GM18507 (cell line): ENCODE data around the gene DNASE1L2.
"Not testable (repeated sequence)": the region's sequence is repeated elsewhere in the genome, so short reads cannot be mapped to it uniquely, and the experiment has no call there.

Experiments
- DNase-seq: peaks from one replicate; pipeline ENCODE4 v3.0.0; 2011; ENCODE audit warnings: low read depth; ENCODE audit not compliant: insufficient read length; ENCODE audit errors: extremely low spot score
- FAIRE-seq: peaks from 2 replicates; lab custom pipeline; 2011; peaks lifted over from hg19 to GRCh38; lab: Jason Lieb, UNC

DNASE1L2 gene

GRCh38 chr16:2200313-2200712, 35.9 kb upstream of the DNASE1L2 start:
- no peak for FAIRE-seq
- no peak for DNase-seq

- not testable (repeated sequence) for FAIRE-seq, DNase-seq
Measured at GRCh38 chr16:2203119-2203688, 33.0 kb upstream of the DNASE1L2 start.

- no peak for DNase-seq
- FAIRE-seq = no peak
Measured at GRCh38 chr16:2204416-2205103, 31.7 kb upstream of the DNASE1L2 start.

GRCh38 chr16:2205104-2205966, 30.9 kb upstream of the DNASE1L2 start, which contains the start of gene MLST8:
MLST8 (plus strand) TSS chr16:2205454; CDS start chr16:2206086, 632 bp downstream.
- DNase-seq (peak; percentile 93), FAIRE-seq (peak; percentile 82)

GRCh38 chr16:2205967-2206313, 30.3 kb upstream of the DNASE1L2 start:
- FAIRE-seq = no peak
- DNase-seq = no peak

- FAIRE-seq = no peak
- no peak for DNase-seq
Measured at GRCh38 chr16:2206420-2206779, 29.8 kb upstream of the DNASE1L2 start.

- DNase-seq (no peak), FAIRE-seq (no peak)
Measured at GRCh38 chr16:2206780-2207433, 29.3 kb upstream of the DNASE1L2 start.

- DNase-seq (no peak), FAIRE-seq (no peak)
Measured at GRCh38 chr16:2207872-2208271, 28.4 kb upstream of the DNASE1L2 start.

- FAIRE-seq (no peak), DNase-seq (no peak)
Measured at GRCh38 chr16:2208308-2208707, 27.9 kb upstream of the DNASE1L2 start.

GRCh38 chr16:2208772-2209171, 27.5 kb upstream of the DNASE1L2 start:
- FAIRE-seq (no peak), DNase-seq (no peak)

GRCh38 chr16:2209258-2210008, 26.8 kb upstream of the DNASE1L2 start:
- FAIRE-seq = no peak
- DNase-seq = no peak

- DNase-seq (no peak), FAIRE-seq (no peak)
Measured at GRCh38 chr16:2210009-2210332, 26.3 kb upstream of the DNASE1L2 start.

- no peak for FAIRE-seq
Measured at GRCh38 chr16:2210386-2211365, 25.6 kb upstream of the DNASE1L2 start, which contains the start of gene BRICD5. BRICD5 (minus strand) TSS chr16:2210863; CDS start chr16:2210833, 30 bp downstream.

GRCh38 chr16:2211923-2212347, 24.3 kb upstream of the DNASE1L2 start:
- FAIRE-seq (no peak), DNase-seq (no peak)

More at GRCh38 chr16:2210386-2211365, 25.6 kb upstream of the DNASE1L2 start, which contains the start of gene BRICD5:
- no peak for DNase-seq

GRCh38 chr16:2212362-2213324, 23.6 kb upstream of the DNASE1L2 start:
- no peak for DNase-seq
- no peak for FAIRE-seq

GRCh38 chr16:2213817-2214718, 22.2 kb upstream of the DNASE1L2 start:
- no peak for FAIRE-seq
- DNase-seq = no peak
